Stimulated activated CD8-positive, alpha-beta memory T cell treated with anti-CD3 and anti-CD28 coated beads, Interleukin-4, amount 100 ng/mL, for 24 hours (primary cell): ENCODE data around the gene SLC35F5.
"Not testable (repeated sequence)": the region's sequence is repeated elsewhere in the genome, so short reads cannot be mapped to it uniquely, and the experiment has no call there.

Experiments
- DNase-seq: peaks from one replicate; pipeline ENCODE4 v3.0.0-alpha.2; 2020; ENCODE audit warnings: low read depth

SLC35F5 gene, protein sequence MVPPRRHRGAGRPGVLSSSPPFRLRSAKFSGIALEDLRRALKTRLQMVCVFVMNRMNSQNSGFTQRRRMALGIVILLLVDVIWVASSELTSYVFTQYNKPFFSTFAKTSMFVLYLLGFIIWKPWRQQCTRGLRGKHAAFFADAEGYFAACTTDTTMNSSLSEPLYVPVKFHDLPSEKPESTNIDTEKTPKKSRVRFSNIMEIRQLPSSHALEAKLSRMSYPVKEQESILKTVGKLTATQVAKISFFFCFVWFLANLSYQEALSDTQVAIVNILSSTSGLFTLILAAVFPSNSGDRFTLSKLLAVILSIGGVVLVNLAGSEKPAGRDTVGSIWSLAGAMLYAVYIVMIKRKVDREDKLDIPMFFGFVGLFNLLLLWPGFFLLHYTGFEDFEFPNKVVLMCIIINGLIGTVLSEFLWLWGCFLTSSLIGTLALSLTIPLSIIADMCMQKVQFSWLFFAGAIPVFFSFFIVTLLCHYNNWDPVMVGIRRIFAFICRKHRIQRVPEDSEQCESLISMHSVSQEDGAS

DNA sequence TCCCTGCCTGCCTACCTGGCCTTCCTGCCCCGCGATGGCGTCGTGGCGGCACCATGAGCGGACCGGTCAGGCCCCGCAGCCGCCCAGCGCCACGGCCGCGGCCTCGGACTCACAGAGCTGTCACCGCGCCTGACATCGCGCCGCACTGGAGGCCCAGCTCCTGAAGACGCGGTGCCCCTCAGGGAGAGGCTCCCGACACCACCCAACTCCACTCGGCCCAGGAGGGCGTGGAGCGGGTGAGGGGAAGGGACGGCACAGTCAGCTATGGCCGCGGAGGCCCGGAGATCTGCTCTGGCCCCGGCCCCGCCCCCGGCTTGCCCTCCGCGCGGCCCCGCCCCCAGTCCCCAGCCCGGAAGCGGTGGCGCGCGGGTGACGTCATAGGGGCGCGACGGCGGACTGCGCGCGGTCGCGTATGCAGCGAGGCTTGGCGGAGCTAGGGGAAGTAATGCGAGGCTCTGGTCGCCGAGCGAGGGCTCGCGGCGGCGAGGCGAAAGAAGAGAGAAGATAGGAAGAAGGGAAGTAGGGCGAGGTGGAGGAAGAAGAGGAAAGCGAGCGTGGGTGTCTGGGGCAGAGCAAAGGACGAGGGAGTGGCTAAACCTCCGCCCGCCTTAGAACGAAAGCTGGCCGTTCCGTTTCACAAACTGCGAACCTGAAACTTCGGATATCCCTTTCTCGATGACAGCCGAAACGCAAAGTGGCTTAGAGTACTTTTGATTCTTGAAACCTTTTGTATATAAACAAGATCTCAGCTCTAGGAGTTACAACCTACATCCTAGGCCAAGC is at the start of gene SLC35F5:
Gene SLC35F5 (minus strand): TSS at position 288 of the 783 bp plus-strand sequence. CDS start 233 bp downstream, at position 55.
- peak; percentile 89 for DNase-seq

GRCh38 chr2:113799375-113799774 is 42.9 kb upstream of the SLC35F5 start:
- DNase-seq: no peak

DNA sequence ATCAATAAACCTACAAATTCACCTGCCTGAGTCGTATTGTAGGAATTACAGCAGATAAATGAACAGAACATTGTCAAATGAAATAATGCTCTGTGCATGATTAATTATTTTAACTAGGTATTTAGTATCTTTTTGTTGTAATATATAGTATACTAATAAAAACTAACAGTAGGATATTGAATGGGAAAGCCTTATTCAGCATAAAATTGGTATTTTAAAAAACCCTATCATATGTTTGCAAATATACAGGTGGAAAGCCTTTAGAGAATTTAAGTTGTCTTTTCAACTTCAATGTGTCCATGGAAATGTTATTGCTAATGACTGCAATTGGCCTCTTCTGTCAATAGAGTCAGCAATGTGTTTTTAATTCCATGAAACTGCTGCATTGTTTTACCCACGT is 40.8 kb upstream of the SLC35F5 start:
- DNase-seq: no peak

DNA sequence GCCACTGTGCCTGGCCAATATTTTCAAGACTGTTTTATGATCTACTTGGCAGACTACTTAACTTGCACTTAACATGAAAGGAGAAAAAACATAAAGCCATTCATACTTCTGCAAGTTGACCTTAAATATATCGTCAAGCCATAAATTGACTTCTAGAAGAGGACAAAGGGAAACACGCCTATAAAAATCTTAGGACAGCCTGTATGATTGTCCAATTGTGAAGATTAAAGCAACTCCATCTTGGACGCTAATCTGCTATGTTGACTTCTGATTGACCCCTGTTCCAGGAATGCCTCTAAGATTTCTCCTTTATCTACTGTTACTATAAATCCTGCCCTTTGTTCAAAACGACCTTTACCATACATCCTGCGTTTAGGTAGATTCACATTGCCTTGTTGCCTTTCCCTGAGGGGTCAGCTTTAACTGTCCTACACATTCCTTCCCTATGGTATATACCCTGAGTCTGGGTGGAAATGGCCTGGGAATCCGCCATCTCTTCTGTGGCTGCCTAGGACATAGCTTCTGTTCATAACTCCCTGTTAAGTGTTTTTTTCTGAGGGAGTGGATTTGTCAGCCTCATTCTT is 40.2 kb upstream of the SLC35F5 start:
- DNase-seq: no peak

DNA sequence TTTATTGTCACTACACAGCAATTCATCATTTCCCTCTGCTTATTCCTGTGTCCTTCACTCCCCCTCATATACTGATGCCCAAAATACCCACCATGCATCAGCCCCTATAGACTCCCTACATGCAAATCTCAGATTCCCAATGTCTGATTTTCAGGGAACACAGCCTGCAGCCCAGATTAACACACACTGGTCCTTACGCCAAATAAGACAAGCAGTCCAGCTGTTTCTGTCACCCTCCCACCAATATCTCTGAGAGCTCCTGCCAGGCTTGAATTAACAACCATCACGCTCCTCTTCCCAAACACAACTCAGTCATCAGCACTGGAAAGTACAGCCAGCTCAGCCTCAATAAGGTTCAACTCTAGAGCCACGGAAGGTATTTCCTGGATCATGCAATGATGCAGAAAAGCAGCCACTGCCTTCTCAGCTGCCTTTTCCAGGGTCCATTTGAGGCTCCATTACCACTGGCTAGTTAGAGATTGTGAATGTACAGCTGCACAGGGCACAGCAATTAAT is 39.0 kb upstream of the SLC35F5 start:
- no peak for DNase-seq

- no peak for DNase-seq
Measured at GRCh38 chr2:113791697-113792590, 35.5 kb upstream of the SLC35F5 start.

DNA sequence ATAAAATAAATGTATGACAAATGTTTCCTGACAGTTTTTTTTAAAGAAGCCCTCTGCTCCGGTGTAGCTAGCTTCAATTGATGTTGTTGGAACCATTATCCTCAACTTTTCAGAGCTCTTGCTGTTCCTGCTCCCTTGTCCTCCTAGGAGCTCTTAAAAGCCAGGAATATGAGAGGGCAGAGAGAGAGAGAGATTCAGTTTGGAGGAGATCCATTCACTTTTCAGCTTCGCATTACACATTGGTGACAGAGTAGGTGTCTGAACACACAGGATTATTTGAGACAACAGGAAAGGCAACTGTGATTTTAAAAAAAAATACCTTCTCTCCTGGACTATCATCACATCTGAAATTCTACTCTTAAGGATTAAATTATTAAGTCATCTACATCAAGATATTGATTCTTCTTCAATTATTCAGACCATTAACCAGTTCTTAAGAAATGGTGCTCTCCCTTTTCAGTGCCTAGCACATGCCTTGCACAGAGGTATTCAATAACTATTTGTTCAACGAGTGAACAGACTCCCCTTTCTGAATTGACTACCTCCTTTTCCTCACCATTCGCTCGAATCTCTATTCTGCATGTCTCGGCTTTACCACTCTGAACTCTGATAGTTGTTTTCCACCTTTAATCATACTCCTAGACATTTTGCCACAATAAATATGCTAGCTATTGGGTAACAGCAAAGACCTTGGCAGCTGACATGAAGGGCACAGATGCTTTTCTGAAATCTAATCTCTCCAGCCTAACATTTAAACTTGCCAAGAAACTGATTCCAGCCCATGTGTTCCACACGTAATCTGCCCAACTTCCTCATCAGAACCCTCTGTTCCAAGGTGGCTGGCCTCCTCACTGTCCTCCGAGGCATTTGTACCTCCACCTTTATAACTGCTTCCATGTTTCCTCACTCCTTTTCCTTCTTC is 28.6 kb upstream of the SLC35F5 start:
- no peak for DNase-seq

DNA sequence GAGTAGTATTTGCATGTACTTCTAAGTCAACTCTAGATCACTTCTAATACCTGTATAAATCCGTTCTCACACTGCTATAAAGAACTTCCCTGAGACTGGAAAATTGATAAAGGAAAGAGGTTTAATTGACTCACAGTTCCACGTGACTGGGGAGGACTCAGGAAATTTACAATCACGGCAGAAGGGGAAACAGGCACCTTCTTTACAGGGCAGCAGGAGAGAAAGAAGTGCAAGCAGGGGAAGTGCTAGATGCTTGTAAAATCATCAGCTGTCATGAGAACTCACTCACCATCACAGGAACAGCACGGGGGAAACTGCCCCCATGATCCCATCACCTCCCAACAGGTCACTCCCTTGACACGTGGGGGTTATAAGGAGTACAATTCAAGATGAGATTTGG is 24.0 kb upstream of the SLC35F5 start:
- DNase-seq: no peak

DNA sequence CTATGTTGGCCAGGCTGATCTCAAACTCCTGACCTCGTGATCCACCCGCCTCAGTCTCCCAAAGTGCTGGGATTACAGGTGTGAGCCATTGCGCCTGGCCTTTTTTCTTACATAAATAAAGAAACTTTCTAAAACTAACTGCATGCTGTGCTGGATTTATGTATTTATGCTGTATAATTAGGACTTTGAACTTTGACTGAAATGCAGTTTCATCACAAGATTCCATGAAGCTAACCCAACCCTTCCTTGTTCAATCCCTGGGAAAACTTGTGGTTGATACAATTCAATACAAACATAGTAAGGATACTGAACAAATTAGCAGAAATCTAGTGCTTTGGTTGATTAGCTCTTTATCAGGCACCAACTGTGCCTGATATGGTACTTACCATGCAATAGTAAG is 20.9 kb upstream of the SLC35F5 start:
- DNase-seq: no peak

DNA sequence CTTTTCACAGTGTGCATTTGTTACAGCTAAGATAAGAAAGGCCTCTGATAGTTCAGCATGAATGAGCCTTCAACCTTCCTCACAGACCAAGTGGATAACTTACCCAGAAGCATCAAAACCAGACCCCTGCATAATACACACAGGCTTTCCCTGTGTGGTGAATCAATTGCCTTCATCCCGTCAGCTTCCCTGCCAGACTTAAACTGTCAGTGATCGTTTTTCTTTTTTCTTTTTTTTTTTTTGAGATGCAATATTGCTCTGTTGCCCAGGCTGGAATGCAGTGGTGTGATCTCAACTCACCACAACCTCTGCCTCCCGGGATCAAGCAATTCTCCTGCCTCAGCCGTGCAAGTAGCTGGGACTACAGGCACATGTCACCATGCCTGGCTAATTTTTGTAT is 20.5 kb upstream of the SLC35F5 start:
- no peak for DNase-seq

DNA sequence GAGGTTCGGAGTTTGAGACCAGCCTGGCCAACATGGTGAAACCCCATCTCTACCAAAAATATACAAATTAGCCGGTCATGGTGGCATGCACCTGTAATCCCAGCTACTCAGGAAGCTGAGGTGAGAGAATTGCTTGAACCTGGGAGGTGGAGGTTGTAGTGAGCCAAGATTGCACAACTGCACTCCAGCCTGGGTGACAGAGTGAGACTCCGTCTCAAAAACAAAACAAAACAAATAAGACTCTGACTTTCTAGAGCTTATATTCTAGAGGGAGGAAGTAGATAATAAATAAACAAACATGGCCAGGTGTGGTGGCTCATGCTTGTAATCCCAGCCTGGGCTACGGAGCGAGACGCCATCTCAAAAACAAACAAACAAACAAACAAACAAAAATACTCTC is 18.2 kb upstream of the SLC35F5 start:
- DNase-seq: not testable (repeated sequence)

- no peak for DNase-seq
Measured at GRCh38 chr2:113770929-113771328, 14.5 kb upstream of the SLC35F5 start.

- no peak for DNase-seq
Measured at GRCh38 chr2:113769555-113769954, 13.1 kb upstream of the SLC35F5 start.

DNA sequence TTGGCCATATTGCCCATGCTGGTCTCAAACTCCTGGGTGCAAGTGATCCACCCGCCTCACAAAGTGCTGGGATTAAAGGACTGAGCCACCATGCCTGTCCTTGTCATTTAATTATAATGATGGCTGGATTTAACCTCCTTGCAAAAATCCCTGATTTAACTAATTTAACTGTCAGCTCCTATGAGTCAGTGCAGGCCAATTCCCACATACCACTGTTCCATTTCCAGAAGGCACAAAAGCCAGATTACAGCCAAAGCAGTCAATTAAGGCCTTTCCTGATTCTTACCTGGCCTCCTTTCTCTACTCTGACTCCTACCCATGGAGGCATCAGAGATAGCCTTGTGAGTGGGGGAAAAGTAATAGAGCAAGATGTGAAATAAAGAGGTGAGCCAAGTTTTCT is 12.3 kb upstream of the SLC35F5 start:
- no peak for DNase-seq

DNA sequence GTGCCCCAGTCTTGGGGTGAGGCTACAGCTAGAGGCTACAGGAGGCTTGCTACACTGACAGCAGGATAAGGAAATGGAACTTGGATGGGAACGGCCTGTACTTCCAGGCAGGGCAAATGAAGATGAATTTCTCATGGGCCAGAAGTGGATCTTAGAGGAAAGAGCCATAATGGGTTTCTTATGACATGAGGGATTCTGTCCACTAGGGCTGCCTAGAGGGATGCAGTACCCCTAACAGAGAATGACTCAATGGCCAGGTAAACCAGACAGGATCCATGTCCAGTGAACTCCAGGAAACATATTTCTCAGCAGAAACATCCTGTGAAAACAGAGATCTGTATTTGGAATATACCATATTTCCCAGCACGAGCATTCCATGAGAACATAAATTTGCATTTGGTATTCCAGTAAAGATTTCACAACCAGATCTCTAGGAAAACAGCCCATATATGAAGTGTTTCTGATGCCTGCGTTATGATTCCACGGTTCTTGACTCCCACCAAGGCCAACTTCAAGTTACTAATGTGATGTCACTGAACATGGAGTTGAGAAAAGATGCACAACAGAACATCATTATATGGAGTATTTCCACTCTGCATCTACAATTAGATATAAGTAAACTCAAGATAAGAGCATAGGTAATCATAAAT is 11.5 kb upstream of the SLC35F5 start:
- DNase-seq: no peak

DNA sequence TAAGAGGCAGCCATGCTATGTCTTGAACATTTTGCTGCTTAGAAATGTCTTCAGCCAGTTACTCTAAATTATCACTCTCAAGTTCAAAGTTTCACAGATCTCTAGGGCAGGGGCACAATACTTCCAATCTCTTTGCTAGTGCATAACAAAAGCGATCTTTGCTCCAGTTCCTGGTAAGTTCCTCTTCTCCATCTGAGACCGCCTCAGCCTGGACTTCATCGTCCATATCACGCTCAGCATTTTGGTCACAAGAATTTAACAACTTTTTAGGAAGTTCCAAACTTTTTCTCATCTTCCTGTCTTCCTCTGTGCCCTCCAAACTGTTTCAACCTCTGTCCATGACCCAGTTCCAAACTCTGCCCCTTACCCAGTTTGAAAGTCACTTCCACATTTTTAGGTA is 8.8 kb upstream of the SLC35F5 start:
- no peak for DNase-seq

- no peak for DNase-seq
Measured at GRCh38 chr2:113762377-113763118, 6.1 kb upstream of the SLC35F5 start.

GRCh38 chr2:113760400-113760799 is 4.0 kb upstream of the SLC35F5 start:
- DNase-seq: no peak

DNA sequence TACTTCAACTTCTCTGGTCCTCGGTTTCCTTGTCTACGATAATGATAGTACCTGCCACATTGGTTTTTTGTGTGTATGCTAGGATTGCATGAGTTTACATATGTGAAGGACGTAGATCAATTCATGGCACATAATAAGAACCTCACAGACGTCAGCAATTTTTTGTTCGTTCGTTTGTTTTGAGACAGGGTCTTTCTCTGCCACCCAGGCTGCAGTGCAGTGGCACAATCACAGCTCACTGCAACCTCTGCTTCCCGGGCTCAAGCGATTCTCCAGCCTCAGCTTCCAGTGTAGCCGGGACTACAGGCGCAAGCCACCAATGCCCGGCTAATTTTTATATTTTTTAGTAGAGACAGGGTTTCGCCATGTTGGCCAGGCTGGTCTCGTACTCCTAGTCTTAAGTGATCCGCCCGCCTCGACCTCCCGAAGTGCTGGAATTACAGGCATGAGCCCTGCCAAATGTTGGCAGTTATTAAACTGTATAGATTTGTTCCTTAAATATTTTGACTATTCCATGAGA is 756 bp upstream of the SLC35F5 start:
- DNase-seq: no peak
